ENCODE results near the gene SNPH.

The SNPH gene

GRCh38 chr20:1307571-1307971 lies 41.5 kb downstream of the SNPH start:
- no peak for FAIRE-seq

GRCh38 chr20:1308067-1308701 lies 42.1 kb downstream of the SNPH start:
- FAIRE-seq: no peak

- FAIRE-seq: no peak
Observed at GRCh38 chr20:1308702-1309095, 42.6 kb downstream of the SNPH start.

- no peak for FAIRE-seq
Observed at GRCh38 chr20:1309439-1309847, 43.3 kb downstream of the SNPH start.

GRCh38 chr20:1310071-1310470 lies 44.0 kb downstream of the SNPH start:
- FAIRE-seq: no peak

GRCh38 chr20:1310506-1311190 lies 44.6 kb downstream of the SNPH start:
- FAIRE-seq: no peak

- FAIRE-seq: no peak
Observed at GRCh38 chr20:1312308-1312707, 46.2 kb downstream of the SNPH start.

GRCh38 chr20:1312904-1313235 lies 46.8 kb downstream of the SNPH start:
- FAIRE-seq: no peak

- no peak for FAIRE-seq
Observed at GRCh38 chr20:1313236-1313964, 47.3 kb downstream of the SNPH start.

GRCh38 chr20:1315804-1316203 lies 49.7 kb downstream of the SNPH start:
- no peak for FAIRE-seq

- no peak for FAIRE-seq
Observed at GRCh38 chr20:1317545-1318255, 51.6 kb downstream of the SNPH start.

- no peak for FAIRE-seq
Observed at GRCh38 chr20:1319051-1319450, 53.0 kb downstream of the SNPH start.

GRCh38 chr20:1319462-1319861 lies 53.4 kb downstream of the SNPH start:
- no peak for FAIRE-seq

- FAIRE-seq: no peak
Observed at GRCh38 chr20:1320016-1320415, 53.9 kb downstream of the SNPH start.

GRCh38 chr20:1320902-1321653 lies 55.0 kb downstream of the SNPH start:
- no peak for FAIRE-seq

- no peak for FAIRE-seq
Observed at GRCh38 chr20:1321654-1321939, 55.5 kb downstream of the SNPH start.

- no peak for FAIRE-seq
Observed at GRCh38 chr20:1322511-1323245, 56.6 kb downstream of the SNPH start.

GRCh38 chr20:1323256-1323655 lies 57.2 kb downstream of the SNPH start:
- FAIRE-seq: no peak

- FAIRE-seq: no peak
Observed at GRCh38 chr20:1323830-1324597, 57.9 kb downstream of the SNPH start.

GRCh38 chr20:1324598-1325172 lies 58.6 kb downstream of the SNPH start:
- no peak for FAIRE-seq
